HL-60/S4 (cell line): Measurements from ENCODE around the gene TGFBI.

Experiments used
- in situ Hi-C: fragments of 300-500 bp; cut with MboI; formaldehyde crosslinking; loops from 2 replicates; pipeline ENCODE4 v1.14.3; 2022; ENCODE audit warnings: low sequenced_read_pairs

Gene TGFBI

GRCh38 chr5:136028782-136029742 lies at the start of gene TGFBI:
Gene TGFBI, plus strand, starts transcription at chr5:136028988. Its CDS starts 68 bp downstream, at chr5:136029056.
- in situ Hi-C loops, result no loop called here

- in situ Hi-C loops, result no loop called here
Measured at GRCh38 chr5:135978993-135979392, 49.8 kb upstream of the TGFBI start.

- in situ Hi-C loops, result no loop called here
Measured at GRCh38 chr5:135979510-135979909, 49.3 kb upstream of the TGFBI start.

GRCh38 chr5:135980620-135981019 lies 48.2 kb upstream of the TGFBI start:
- in situ Hi-C loops, result no loop called here

- in situ Hi-C loops, result no loop called here
Measured at GRCh38 chr5:135985951-135986350, 42.8 kb upstream of the TGFBI start.

- in situ Hi-C loops, result no loop called here
Measured at GRCh38 chr5:135986401-135986800, 42.4 kb upstream of the TGFBI start.

- in situ Hi-C loops, result no loop called here
Measured at GRCh38 chr5:135986891-135987401, 41.8 kb upstream of the TGFBI start.

GRCh38 chr5:135988546-135988945 lies 40.2 kb upstream of the TGFBI start:
- in situ Hi-C loops, result no loop called here

- in situ Hi-C loops, result no loop called here
Measured at GRCh38 chr5:135989686-135990085, 39.1 kb upstream of the TGFBI start.

GRCh38 chr5:135990528-135991255 lies 38.1 kb upstream of the TGFBI start:
- in situ Hi-C loops, result no loop called here

- in situ Hi-C loops, result no loop called here
Measured at GRCh38 chr5:135991429-135991828, 37.4 kb upstream of the TGFBI start.

GRCh38 chr5:135993335-135993879 lies 35.4 kb upstream of the TGFBI start:
- in situ Hi-C loops, result no loop called here

GRCh38 chr5:135993880-135994636 lies 34.7 kb upstream of the TGFBI start:
- in situ Hi-C loops, result no loop called here

GRCh38 chr5:135995976-135996375 lies 32.8 kb upstream of the TGFBI start:
- in situ Hi-C loops, result no loop called here

- in situ Hi-C loops, result no loop called here
Measured at GRCh38 chr5:135996611-135997010, 32.2 kb upstream of the TGFBI start.

GRCh38 chr5:135997673-135998335 lies 31.0 kb upstream of the TGFBI start:
- in situ Hi-C loops, result no loop called here

GRCh38 chr5:135998889-135999288 lies 29.9 kb upstream of the TGFBI start:
- in situ Hi-C loops, result no loop called here

- in situ Hi-C loops, result no loop called here
Measured at GRCh38 chr5:135999406-136000139, 29.2 kb upstream of the TGFBI start.

GRCh38 chr5:136000147-136000546 lies 28.6 kb upstream of the TGFBI start:
- in situ Hi-C loops, result no loop called here
